ENCODE results near the gene ADSL. TPM values are rescaled to one million over a fixed set of nuclear protein-coding genes. Genes with fewer than 3 reads are reported as not detected.

The ADSL gene
- total RNA-seq, 1 donor from 2014 or later: 74.1 TPM

GRCh38 chr22:40410731-40411505 is 64.6 kb downstream of the ADSL start:
- no peak for DNase-seq (ENCODE audit: extremely low spot score, unreplicated experiment)
- Mint-ChIP-seq H3K4me3 (ENCODE audit: unreplicated experiment) (no peak overlapping the region), H3K36me3 (ENCODE audit: unreplicated experiment) (peaks cover 34% of the 10 kb centered on the region), H3K4me1 (ENCODE audit: unreplicated experiment) (peaks cover 7% of the 10 kb centered on the region), H3K9me3 (ENCODE audit: unreplicated experiment) (no peaks in the 10 kb centered on the region), H3K27ac (ENCODE audit: unreplicated experiment) (no peak overlapping the region), H3K27me3 (ENCODE audit: unreplicated experiment) (no peaks in the 10 kb centered on the region)
- TF ChIP-seq CTCF (IDR thresholded peaks at IDR 0.05): no peak

GRCh38 chr22:40411506-40411861 is 65.2 kb downstream of the ADSL start:
- H3K27ac Mint-ChIP-seq (ENCODE audit: unreplicated experiment): no peak overlapping the region
- TF ChIP-seq CTCF (IDR thresholded peaks at IDR 0.05): no peak

GRCh38 chr22:40412441-40412840 is 66.1 kb downstream of the ADSL start:
- no peaks in the 10 kb centered on the region for H3K9me3 Mint-ChIP-seq (ENCODE audit: unreplicated experiment)
- peaks cover 9% of the 10 kb centered on the region for H3K4me1 Mint-ChIP-seq (ENCODE audit: unreplicated experiment)
- no peak for TF ChIP-seq CTCF (IDR thresholded peaks at IDR 0.05)
- peaks cover 41% of the 10 kb centered on the region for H3K36me3 Mint-ChIP-seq (ENCODE audit: unreplicated experiment)
- H3K27me3 Mint-ChIP-seq (ENCODE audit: unreplicated experiment): no peaks in the 10 kb centered on the region
- H3K27ac Mint-ChIP-seq (ENCODE audit: unreplicated experiment): no peak overlapping the region
- no peak for DNase-seq (ENCODE audit: extremely low spot score, unreplicated experiment)
- no peak overlapping the region for H3K4me3 Mint-ChIP-seq (ENCODE audit: unreplicated experiment)

More at GRCh38 chr22:40411506-40411861, 65.2 kb downstream of the ADSL start:
- Mint-ChIP-seq H3K4me3 (ENCODE audit: unreplicated experiment) (no peak overlapping the region), H3K36me3 (ENCODE audit: unreplicated experiment) (peaks cover 39% of the 10 kb centered on the region), H3K4me1 (ENCODE audit: unreplicated experiment) (peaks cover 9% of the 10 kb centered on the region), H3K27me3 (ENCODE audit: unreplicated experiment) (no peaks in the 10 kb centered on the region), H3K9me3 (ENCODE audit: unreplicated experiment) (no peaks in the 10 kb centered on the region)
- no peak for DNase-seq (ENCODE audit: extremely low spot score, unreplicated experiment)

GRCh38 chr22:40413873-40414272 is 67.6 kb downstream of the ADSL start:
- H3K27ac Mint-ChIP-seq (ENCODE audit: unreplicated experiment): no peak overlapping the region
- peaks cover 9% of the 10 kb centered on the region for H3K4me1 Mint-ChIP-seq (ENCODE audit: unreplicated experiment)
- H3K9me3 Mint-ChIP-seq (ENCODE audit: unreplicated experiment): no peaks in the 10 kb centered on the region
- DNase-seq (ENCODE audit: extremely low spot score, unreplicated experiment): peak; percentile 80
- no peak for TF ChIP-seq CTCF (IDR thresholded peaks at IDR 0.05)
- H3K27me3 Mint-ChIP-seq (ENCODE audit: unreplicated experiment): no peaks in the 10 kb centered on the region
- no peak overlapping the region for H3K4me3 Mint-ChIP-seq (ENCODE audit: unreplicated experiment)
- H3K36me3 Mint-ChIP-seq (ENCODE audit: unreplicated experiment): peaks cover 36% of the 10 kb centered on the region

- Mint-ChIP-seq H3K4me1 (ENCODE audit: unreplicated experiment) (peaks cover 9% of the 10 kb centered on the region), H3K4me3 (ENCODE audit: unreplicated experiment) (no peak overlapping the region), H3K9me3 (ENCODE audit: unreplicated experiment) (no peaks in the 10 kb centered on the region), H3K27me3 (ENCODE audit: unreplicated experiment) (no peaks in the 10 kb centered on the region), H3K27ac (ENCODE audit: unreplicated experiment) (peak overlapping the region; percentile 73), H3K36me3 (ENCODE audit: unreplicated experiment) (peaks cover 36% of the 10 kb centered on the region)
- no peak for DNase-seq (ENCODE audit: extremely low spot score, unreplicated experiment)
- TF ChIP-seq CTCF (IDR thresholded peaks at IDR 0.05): no peak
Observed at GRCh38 chr22:40414311-40414710, 68.0 kb downstream of the ADSL start.
